Panc1 (cell line): Measurements from ENCODE around the gene RAPGEF3. TPM values are rescaled to one million over a fixed set of nuclear protein-coding genes. Genes with fewer than 3 reads are reported as not detected.
A peak's percentile ranks its signal among the peaks of the same experiment; 100 is the strongest.

Experiments
- ATAC-seq: fragments of 200-7000 bp; cut with Tn5 transposase; 2 replicates; pipeline ENCODE4 v1.9.1; 2020; ENCODE audit warnings: mild to moderate bottlenecking, moderate library complexity
- BruUV-seq: library from RNA; stranded (reverse); fragments of 400-500 nt; replicated peaks from 2 replicates; lab custom pipeline; 2021; lab: Mats Ljungman, UMichigan
- CTCF ChIA-PET: fragments of 300-600 bp; sonication (Branson Sonifier 250); formaldehyde crosslinking; loops from one replicate; lab custom pipeline; 2022; ENCODE audit warnings: antibody characterized with exemption; lab: Charles Lee
- POLR2A ChIA-PET: fragments of 300-600 bp; sonication (Branson Sonifier 250); formaldehyde crosslinking; loops from one replicate; lab custom pipeline; 2022; ENCODE audit warnings: antibody characterized with exemption; lab: Charles Lee
- DNase-seq: peaks from one replicate; pipeline ENCODE4 v3.0.0-alpha.2; 2010; ENCODE audit warnings: low read depth, low spot score
- H3K27ac ChIP-seq: 2 replicates; pipeline ENCODE4 v1.5.1; 2011; ENCODE audit warnings: mild to moderate bottlenecking, low read length, inconsistent platforms
- H3K27me3 ChIP-seq: fragments of 200-500 bp; sonication (Bioruptor generic); 2 replicates; pipeline ENCODE4 v1.6.0; 2014; ENCODE audit warnings: low read length, inconsistent platforms; ENCODE audit not compliant: control insufficient read depth, insufficient read depth
- H3K36me3 ChIP-seq: fragments of 200-500 bp; sonication (Bioruptor generic); 2 replicates; pipeline ENCODE4 v1.5.1; 2014; ENCODE audit warnings: inconsistent platforms, mild to moderate bottlenecking, low read length, moderate library complexity; ENCODE audit not compliant: control insufficient read depth, insufficient read depth
- H3K4me1 ChIP-seq: 2 replicates; pipeline ENCODE4 v1.5.1; 2011; ENCODE audit warnings: inconsistent platforms, mild to moderate bottlenecking, low read length, moderate library complexity; ENCODE audit not compliant: control insufficient read depth, insufficient read depth
- H3K4me3 ChIP-seq, 2 experiments: 2 replicates each; pipeline ENCODE4 v1.5.1; 2011 to 2012; ENCODE audit warnings: low read depth in 2 of 2, low read length in 2 of 2, mild to moderate bottlenecking in 2 of 2, inconsistent platforms in 1 of 2, moderate library complexity in 1 of 2
- H3K9me3 ChIP-seq: fragments of 200-500 bp; sonication (Bioruptor generic); 2 replicates; pipeline ENCODE4 v1.5.1; 2014; ENCODE audit warnings: low read depth, mild to moderate bottlenecking, inconsistent platforms, low read length, moderate library complexity; ENCODE audit not compliant: control insufficient read depth, insufficient read depth
- CTCF ChIP-seq: fragments of 450-650 bp; IDR thresholded peaks from 2 replicates; pipeline ENCODE4 v1.5.1; 2017; ENCODE audit warnings: mild to moderate bottlenecking
- POLR2AphosphoS5 ChIP-seq: IDR thresholded peaks from 2 replicates; pipeline ENCODE4 v1.6.1; 2012; ENCODE audit warnings: mild to moderate bottlenecking, low read depth, low read length, moderate library complexity
- REST ChIP-seq, 2 experiments: IDR thresholded peaks; 2 replicates each; pipeline ENCODE4 v1.6.1; 2011 to 2012; ENCODE audit warnings: low read depth in 2 of 2, control low read depth in 1 of 2, low read length in 1 of 2, mild to moderate bottlenecking in 1 of 2, moderate library complexity in 1 of 2; ENCODE audit not compliant: insufficient read depth in 1 of 2
- SIN3A ChIP-seq: IDR thresholded peaks from 2 replicates; pipeline ENCODE4 v1.6.1; 2012; ENCODE audit warnings: low read depth, mild to moderate bottlenecking, low read length, moderate library complexity, borderline replicate concordance; ENCODE audit not compliant: insufficient read depth
- TCF7L2 ChIP-seq: IDR thresholded peaks from 2 replicates; pipeline ENCODE4 v1.6.1; 2011; ENCODE audit warnings: mild to moderate bottlenecking, low read depth, low read length, inconsistent platforms
- in situ Hi-C: cut with HindIII; loops from 2 replicates; pipeline ENCODE4 v1.10.0; 2016; ENCODE audit warnings: low sequenced_read_pairs, low pct_unique_long_range_greater_than_20kb
- intact Hi-C: fragments of 100-400 bp; cut with micrococcal nuclease; formaldehyde crosslinking; loops from one replicate; pipeline ENCODE4 v1.10.0; 2022; ENCODE audit not compliant: unreplicated experiment
- total RNA-seq: library from RNA; stranded (reverse); gene quantifications from one replicate; pipeline ENCODE4 v1.2.1, GENCODE V29; 2021; ENCODE audit not compliant: unreplicated experiment

Gene RAPGEF3
- total RNA-seq, 1 experiment from 2014 or later: 5.8 TPM

- Histone ChIP-seq H3K27me3 (no peaks in the 10 kb centered on the region), H3K36me3 (no peaks in the 10 kb centered on the region), H3K4me3 (no peak overlapping the region), H3K4me1 (peaks cover 30% of the 10 kb centered on the region), H3K9me3 (no peaks in the 10 kb centered on the region), H3K27ac (no peak overlapping the region)
- in situ Hi-C loops (no loop called here), intact Hi-C loops (no loop called here)
- BruUV-seq: no TSS peak
- ChIA-PET POLR2A (no interaction called here), CTCF (interaction anchor here (0.6 kb wide), 1 partner anchor 257 kb away, joined by 4 read pairs; no protein-coding TSS in a partner anchor)
- DNase-seq (no peak), ATAC-seq (no peak)
- no peak for TF ChIP-seq POLR2AphosphoS5
- no peak for TF ChIP-seq REST (IDR thresholded peaks at IDR 0.05; ENCODE audit: insufficient read depth in 1 of 2, low read depth in 2 of 2, low read length in 1 of 2)
- TF ChIP-seq CTCF: no peak
- TF ChIP-seq TCF7L2: no peak
- no peak for TF ChIP-seq SIN3A
Measured at GRCh38 chr12:47754881-47755280, 3.8 kb downstream of the RAPGEF3 start.

GRCh38 chr12:47754126-47754525, 4.6 kb downstream of the RAPGEF3 start:
- Histone ChIP-seq H3K27ac (peak overlapping the region; percentile 34; the same call in 1 of the 2 replicates), H3K27me3 (no peaks in the 10 kb centered on the region), H3K9me3 (no peaks in the 10 kb centered on the region), H3K36me3 (no peaks in the 10 kb centered on the region), H3K4me3 (no peak overlapping the region), H3K4me1 (peaks cover 28% of the 10 kb centered on the region)
- ATAC-seq (no peak), DNase-seq (no peak)
- intact Hi-C loops: no loop called here
- TF ChIP-seq REST (IDR thresholded peaks at IDR 0.05; ENCODE audit: insufficient read depth in 1 of 2, low read depth in 2 of 2, low read length in 1 of 2): no peak
- no peak for TF ChIP-seq CTCF
- TF ChIP-seq SIN3A: no peak
- TF ChIP-seq TCF7L2: no peak
- no peak for TF ChIP-seq POLR2AphosphoS5
- ChIA-PET CTCF (no interaction called here), POLR2A (no interaction called here)
- BruUV-seq: no TSS peak
- in situ Hi-C loops: no loop called here
